GM19395 (cell line): Measurements from ENCODE around the gene SUN1.

Experiments used
- ATAC-seq: cut with Tn5 transposase; IDR thresholded peaks from one replicate; pipeline ENCODE4 v1.9.1; 2021; ENCODE audit warnings: mild to moderate bottlenecking, moderate library complexity; ENCODE audit not compliant: unreplicated experiment

SUN1 gene

GRCh38 chr7:875476-876076 is 43.3 kb downstream of the SUN1 start:
- no peak for ATAC-seq

- peak; percentile 75 for ATAC-seq
Observed at GRCh38 chr7:876077-876971, 44.0 kb downstream of the SUN1 start, which contains the start of gene GET4. Gene GET4, plus strand, starts transcription at chr7:876554. Its CDS starts 92 bp downstream, at chr7:876646.

- peak; percentile 26 for ATAC-seq
Observed at GRCh38 chr7:876972-877311, 44.7 kb downstream of the SUN1 start.

- ATAC-seq: no peak
Observed at GRCh38 chr7:877312-878232, 45.3 kb downstream of the SUN1 start.

DNA sequence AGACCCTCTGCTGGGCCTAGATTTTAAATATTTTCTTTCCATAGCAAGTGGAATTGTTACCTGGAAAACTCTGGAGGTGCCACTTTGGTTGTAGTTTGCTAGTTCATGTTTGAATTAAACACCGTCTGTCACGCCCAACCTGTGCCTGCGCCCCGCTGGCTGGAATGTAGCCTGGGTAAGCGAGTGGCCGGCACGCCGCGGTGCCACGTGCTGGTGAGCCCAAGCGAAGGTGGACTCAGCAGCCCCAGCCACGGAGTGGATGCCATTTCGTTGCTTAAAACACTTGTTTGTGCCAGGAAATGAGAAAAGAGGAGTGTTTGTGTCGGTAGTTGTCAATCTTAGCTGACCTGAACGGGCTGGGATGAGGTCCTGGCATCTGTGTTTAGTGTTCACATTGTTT is 46.8 kb downstream of the SUN1 start:
- no peak for ATAC-seq

DNA sequence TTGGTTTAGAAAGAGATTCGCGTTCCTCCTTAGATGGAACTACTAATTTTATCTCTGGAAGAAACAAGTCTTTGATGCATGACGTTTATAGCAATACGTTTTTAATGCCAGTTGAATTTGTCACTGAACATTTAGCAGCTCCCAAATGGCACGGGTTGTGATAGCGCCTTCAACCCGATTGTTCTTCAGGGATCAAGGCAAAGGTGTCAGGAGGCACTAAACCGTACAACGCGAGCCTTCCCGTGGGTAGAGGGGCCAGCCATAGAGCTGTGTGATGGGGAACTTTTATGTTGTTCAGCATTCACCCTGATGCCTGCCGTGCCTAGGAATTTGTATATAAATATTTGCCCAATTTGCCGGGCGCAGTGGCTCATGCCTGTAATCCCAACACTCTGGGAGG is 47.4 kb downstream of the SUN1 start:
- no peak for ATAC-seq

DNA sequence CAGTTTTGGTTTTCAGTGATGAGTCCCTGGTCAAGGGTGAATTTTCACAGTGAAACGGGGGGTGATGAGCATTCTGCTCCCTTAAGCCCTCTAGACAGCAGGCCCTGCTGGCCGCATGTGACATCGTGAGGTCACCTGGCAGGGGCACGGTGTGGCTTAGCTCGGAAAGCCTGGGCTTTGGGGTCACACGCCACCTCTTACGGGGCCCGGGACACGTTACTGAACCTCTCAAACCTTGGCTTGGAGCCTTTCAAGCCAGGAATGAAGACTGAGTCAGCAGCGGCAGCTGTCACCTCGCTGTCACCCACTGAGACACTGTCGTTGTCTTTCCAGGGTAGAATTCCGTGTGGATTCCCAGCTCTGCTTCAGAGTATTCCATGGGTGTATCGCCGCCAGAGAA is 48.2 kb downstream of the SUN1 start:
- no peak for ATAC-seq

DNA sequence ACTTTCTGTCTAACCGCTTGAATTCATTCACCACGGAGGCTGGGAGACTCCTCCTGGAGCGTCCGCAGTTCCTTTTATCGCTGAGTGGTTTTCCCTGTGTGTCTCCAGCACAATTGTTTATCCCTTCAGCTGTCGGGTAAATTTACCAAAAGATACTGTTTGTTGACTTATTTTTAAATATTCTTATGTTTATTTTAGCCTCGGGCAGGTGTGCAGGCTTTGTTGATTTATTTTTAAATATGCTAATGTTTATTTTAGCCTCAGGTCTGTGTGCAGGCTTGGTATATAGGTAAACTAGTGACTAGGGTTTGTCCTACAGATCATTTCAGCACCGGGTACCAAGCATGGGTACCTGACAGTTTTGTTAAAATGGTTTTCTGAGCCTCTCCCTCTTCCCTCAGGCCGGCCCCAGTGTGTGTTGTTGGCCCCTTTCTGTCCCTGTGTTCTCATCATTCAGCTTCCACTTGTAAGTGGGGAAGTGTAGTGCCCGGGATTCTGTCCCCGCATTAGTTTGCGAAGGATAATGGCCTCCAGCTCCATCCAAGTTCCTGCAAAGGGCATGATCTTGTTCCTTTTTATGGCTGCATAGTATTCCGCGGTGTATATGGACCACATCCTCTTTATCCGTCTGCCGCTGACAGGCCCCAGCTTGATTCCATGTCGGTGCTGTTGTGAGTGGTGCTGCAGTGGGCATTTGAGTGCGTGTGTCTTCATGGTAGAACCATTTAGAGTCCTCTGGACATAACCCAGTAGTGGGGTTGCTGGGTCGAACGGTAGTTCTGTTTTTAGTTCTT is 49.4 kb downstream of the SUN1 start:
- no peak for ATAC-seq

DNA sequence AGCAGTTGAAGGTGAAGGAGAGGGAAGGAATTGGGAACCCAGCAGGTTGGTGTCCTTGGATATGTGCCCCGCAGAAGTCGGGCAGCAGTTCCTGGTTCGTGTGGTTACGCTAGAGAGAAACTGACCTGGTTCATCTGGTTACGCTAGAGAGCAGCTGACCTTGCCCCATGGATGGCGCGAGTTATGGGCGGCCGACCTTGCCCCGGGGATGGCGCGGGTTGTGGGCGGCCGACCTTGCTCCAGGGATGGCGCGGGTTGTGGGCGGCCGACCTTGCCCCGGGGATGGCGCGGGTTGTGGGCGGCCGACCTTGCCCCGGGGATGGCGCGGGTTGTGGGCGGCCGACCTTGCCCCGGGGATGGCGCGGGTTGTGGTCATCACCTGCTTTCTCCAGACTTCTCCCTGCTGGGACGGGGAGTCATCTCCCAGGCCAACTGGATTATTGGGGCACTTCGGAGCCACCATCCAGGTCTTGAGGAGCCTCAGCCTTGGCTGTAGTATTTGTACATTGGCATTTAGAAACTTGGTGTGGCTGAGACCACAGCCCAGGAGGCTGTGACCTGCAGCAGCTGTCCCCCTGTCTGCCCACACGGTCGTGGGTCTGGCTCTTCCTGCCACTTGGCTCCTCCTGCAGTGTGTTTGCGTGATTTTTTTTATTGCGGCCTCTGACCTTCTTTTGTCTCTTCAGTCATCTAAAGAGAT is 50.2 kb downstream of the SUN1 start:
- ATAC-seq: no peak

GRCh38 chr7:883055-884021 is 51.1 kb downstream of the SUN1 start:
- no peak for ATAC-seq

DNA sequence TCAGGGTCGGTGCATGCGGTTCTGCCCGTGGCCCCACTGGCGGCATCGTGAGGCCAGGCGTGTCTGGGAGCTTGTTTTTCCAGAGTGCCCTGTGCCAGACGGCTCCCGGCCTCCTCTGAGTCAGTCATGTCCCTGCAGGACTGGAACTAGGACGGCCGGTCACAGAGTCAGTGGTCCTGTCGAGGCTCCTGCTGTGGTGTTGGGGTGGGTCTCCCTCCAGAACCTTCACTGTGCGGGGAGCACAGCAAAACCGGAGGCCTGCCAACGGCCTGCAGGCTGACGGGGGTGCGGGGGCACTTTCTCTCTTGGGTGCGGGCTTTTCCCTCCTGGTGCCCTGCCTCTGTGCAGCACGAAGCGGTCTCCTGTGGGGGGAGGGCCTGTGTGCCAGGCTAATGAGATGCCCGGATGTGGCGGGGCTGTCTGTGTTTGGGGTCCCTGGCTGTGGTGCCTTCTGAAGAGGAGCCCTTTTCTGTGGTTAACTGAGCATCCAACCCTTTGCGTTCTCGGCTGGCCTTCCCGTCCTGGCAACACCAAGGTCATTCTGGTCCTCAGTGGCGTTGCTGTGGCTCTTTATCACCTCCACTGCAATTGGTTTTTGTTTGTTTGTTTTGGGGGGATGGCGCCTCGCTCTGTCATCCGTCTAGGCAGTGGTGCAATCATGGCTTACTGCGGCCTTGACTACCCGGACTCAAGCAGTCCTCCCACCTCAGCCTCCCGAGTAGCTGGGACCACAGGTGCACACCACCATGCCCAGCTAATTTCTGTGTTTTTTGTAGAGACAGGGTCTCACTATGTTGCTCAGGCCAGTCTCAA is 52.1 kb downstream of the SUN1 start:
- no peak for ATAC-seq

- ATAC-seq: no peak
Observed at GRCh38 chr7:885261-885892, 53.1 kb downstream of the SUN1 start.

DNA sequence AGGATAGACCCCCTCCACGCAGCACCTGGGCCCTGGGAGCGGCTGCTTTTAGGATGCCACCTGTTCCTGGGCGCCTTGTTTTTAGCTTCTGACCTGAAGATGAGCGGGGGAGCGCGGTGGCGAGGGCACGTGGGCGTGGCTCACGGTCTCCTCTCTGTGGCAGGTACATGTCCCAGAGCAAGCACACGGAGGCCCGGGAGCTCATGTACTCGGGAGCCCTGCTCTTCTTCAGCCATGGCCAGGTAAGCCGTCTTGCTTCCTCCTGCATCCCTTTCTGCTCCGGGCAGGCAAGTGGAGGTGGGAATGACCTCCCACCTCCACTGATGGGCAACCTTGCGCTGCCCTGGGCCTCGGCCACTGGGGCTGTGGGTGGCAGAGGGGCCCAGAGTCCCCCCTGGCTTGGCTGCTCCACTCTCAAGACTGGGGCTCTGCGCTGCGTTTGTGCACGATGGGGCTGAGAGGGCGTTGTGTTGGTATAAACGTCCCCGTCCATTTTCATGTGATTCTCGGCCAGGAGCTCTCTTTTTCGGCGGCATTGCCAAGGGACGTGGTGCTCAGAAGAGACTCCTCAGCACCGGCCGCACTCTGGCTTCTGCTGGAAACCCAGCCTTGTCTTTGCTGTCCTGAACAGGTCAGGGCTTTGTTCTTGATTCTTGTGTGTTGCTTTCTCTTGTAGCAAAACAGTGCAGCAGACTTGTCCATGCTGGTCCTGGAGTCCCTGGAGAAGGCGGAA is 53.8 kb downstream of the SUN1 start:
- no peak for ATAC-seq

GRCh38 chr7:886626-887487 is 54.6 kb downstream of the SUN1 start:
- ATAC-seq: no peak

- ATAC-seq: no peak
Observed at GRCh38 chr7:887488-887820, 55.2 kb downstream of the SUN1 start.
